ENCODE measurements around the gene LRRC41.
"Not testable (repeated sequence)": the region's sequence is repeated elsewhere in the genome, so short reads cannot be mapped to it uniquely, and the experiment has no call there.

Gene LRRC41

GRCh38 chr1:46335081-46335480, 31.7 kb upstream of the LRRC41 start:
- no peaks in the 10 kb centered on the region for H3K36me3 ChIP-seq (replicated peaks)
- H3K4me3 ChIP-seq (ENCODE audit: low read depth, low read length), result no peak overlapping the region
- in situ Hi-C loops (cut with HindIII; ENCODE audit: low pct_ligation_motif_present, low sequenced_read_pairs), result no loop called here
- H3K27ac ChIP-seq, result no peak overlapping the region
- DNase-seq, result no peak
- H3K27me3 ChIP-seq (replicated peaks), result no peaks in the 10 kb centered on the region
- TF ChIP-seq CTCF (IDR thresholded peaks at IDR 0.05; ENCODE audit: low read depth, low read length, missing control alignments), result no peak

- TF ChIP-seq CTCF (IDR thresholded peaks at IDR 0.05; ENCODE audit: low read depth, low read length, missing control alignments), result no peak
- in situ Hi-C loops (cut with HindIII; ENCODE audit: low pct_ligation_motif_present, low sequenced_read_pairs), result no loop called here
- no peak for DNase-seq
- Histone ChIP-seq H3K27ac (no peak overlapping the region), H3K27me3 (replicated peaks) (no peaks in the 10 kb centered on the region), H3K36me3 (replicated peaks) (no peaks in the 10 kb centered on the region), H3K4me3 (ENCODE audit: low read depth, low read length) (no peak overlapping the region)
Measured at GRCh38 chr1:46334030-46334384, 30.6 kb upstream of the LRRC41 start.

GRCh38 chr1:46333300-46334029, 30.0 kb upstream of the LRRC41 start:
- Histone ChIP-seq H3K27ac (no peak overlapping the region), H3K27me3 (replicated peaks) (no peaks in the 10 kb centered on the region), H3K36me3 (replicated peaks) (no peaks in the 10 kb centered on the region), H3K4me3 (ENCODE audit: low read depth, low read length) (no peak overlapping the region)
- TF ChIP-seq CTCF (IDR thresholded peaks at IDR 0.05; ENCODE audit: low read depth, low read length, missing control alignments), result peak; percentile 60
- in situ Hi-C loops (cut with HindIII; ENCODE audit: low pct_ligation_motif_present, low sequenced_read_pairs), result no loop called here
- peak; percentile 29 for DNase-seq

GRCh38 chr1:46331786-46332540, 28.5 kb upstream of the LRRC41 start:
- H3K27ac ChIP-seq; in situ Hi-C loops (cut with HindIII; ENCODE audit: low pct_ligation_motif_present, low sequenced_read_pairs); H3K27me3 ChIP-seq (replicated peaks); H3K4me3 ChIP-seq (ENCODE audit: low read depth, low read length); DNase-seq; H3K36me3 ChIP-seq (replicated peaks): not testable (repeated sequence)

GRCh38 chr1:46330381-46330780, 27.0 kb upstream of the LRRC41 start:
- H3K36me3 ChIP-seq (replicated peaks); H3K4me3 ChIP-seq (ENCODE audit: low read depth, low read length); H3K27ac ChIP-seq; DNase-seq; H3K27me3 ChIP-seq (replicated peaks); in situ Hi-C loops (cut with HindIII; ENCODE audit: low pct_ligation_motif_present, low sequenced_read_pairs): not testable (repeated sequence)

GRCh38 chr1:46329807-46330206, 26.4 kb upstream of the LRRC41 start:
- H3K4me3 ChIP-seq (ENCODE audit: low read depth, low read length); H3K36me3 ChIP-seq (replicated peaks); H3K27me3 ChIP-seq (replicated peaks); in situ Hi-C loops (cut with HindIII; ENCODE audit: low pct_ligation_motif_present, low sequenced_read_pairs); H3K27ac ChIP-seq; DNase-seq: not testable (repeated sequence)

GRCh38 chr1:46328182-46328581, 24.8 kb upstream of the LRRC41 start:
- in situ Hi-C loops (cut with HindIII; ENCODE audit: low pct_ligation_motif_present, low sequenced_read_pairs); H3K27me3 ChIP-seq (replicated peaks): not testable (repeated sequence)

GRCh38 chr1:46325285-46326076, 22.1 kb upstream of the LRRC41 start:
- in situ Hi-C loops (cut with HindIII; ENCODE audit: low pct_ligation_motif_present, low sequenced_read_pairs); H3K27ac ChIP-seq; H3K36me3 ChIP-seq (replicated peaks); DNase-seq; H3K27me3 ChIP-seq (replicated peaks); H3K4me3 ChIP-seq (ENCODE audit: low read depth, low read length): not testable (repeated sequence)

More at GRCh38 chr1:46328182-46328581, 24.8 kb upstream of the LRRC41 start:
- not testable (repeated sequence) for H3K36me3 ChIP-seq (replicated peaks); H3K4me3 ChIP-seq (ENCODE audit: low read depth, low read length); H3K27ac ChIP-seq; DNase-seq

GRCh38 chr1:46322191-46322590, 18.8 kb upstream of the LRRC41 start:
- H3K36me3 ChIP-seq (replicated peaks); H3K27ac ChIP-seq; H3K4me3 ChIP-seq (ENCODE audit: low read depth, low read length); H3K27me3 ChIP-seq (replicated peaks); DNase-seq; in situ Hi-C loops (cut with HindIII; ENCODE audit: low pct_ligation_motif_present, low sequenced_read_pairs): not testable (repeated sequence)

GRCh38 chr1:46319960-46320914, 16.8 kb upstream of the LRRC41 start:
- H3K27ac ChIP-seq; DNase-seq; H3K27me3 ChIP-seq (replicated peaks); H3K4me3 ChIP-seq (ENCODE audit: low read depth, low read length); in situ Hi-C loops (cut with HindIII; ENCODE audit: low pct_ligation_motif_present, low sequenced_read_pairs): not testable (repeated sequence)
- H3K36me3 ChIP-seq (replicated peaks), result peaks cover 11% of the 10 kb centered on the region
